ENCODE data around the gene FHOD3. TPM values are rescaled to one million over a fixed set of nuclear protein-coding genes. Genes with fewer than 3 reads are reported as not detected.

FHOD3 gene
- total RNA-seq, 1 donor from 2014 or later, result 5.6 TPM

DNA sequence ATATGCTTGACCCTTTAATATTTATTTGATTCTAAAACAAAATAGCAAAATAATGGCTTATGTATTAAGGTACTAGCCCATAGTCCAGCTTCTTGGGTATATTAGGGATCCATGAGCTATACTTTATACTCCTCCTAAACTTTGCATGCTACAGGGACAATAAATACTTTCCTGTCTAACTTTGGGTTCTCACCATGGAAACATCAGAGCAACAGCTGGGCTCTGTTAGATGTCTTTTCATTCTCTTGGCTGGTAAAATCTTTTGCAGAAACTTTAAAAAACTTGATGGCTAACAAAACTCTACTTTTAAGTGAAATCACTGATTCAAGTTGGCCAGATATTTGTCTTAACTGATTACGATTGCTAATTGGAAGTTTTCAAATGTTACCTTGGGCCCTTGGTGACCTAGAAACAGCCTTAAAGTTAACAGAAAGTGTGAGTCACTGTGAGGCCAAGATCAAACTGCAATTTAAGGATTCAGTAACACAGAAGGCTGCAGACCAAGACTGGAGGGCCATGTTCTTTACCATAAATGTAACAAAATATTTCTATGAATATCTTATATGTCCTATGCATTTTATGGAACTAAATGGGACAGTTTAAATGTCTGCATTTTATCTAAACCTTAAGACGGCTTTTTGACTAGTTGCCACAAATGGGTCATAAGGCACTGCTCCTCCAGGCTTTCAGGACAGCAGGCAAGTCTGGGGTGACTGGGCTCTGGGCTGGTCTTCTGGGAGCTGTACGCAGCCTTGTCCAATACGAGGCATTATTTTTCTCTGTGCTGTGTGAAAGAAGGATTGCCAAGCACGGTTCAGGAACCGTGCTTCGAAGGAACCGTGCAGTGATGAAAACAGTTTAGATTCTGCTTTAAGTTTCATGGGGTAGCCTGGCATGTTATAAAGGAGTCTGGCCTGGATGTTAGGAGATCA is 342.8 kb downstream of the FHOD3 start:
- TF ChIP-seq POLR2AphosphoS5 (IDR thresholded peaks at IDR 0.05; ENCODE audit: insufficient read depth in 1 of 2, low read depth in 1 of 2), result no peak
- TF ChIP-seq POLR2A (IDR thresholded peaks at IDR 0.05), result no peak
- TF ChIP-seq, protein P1, sequence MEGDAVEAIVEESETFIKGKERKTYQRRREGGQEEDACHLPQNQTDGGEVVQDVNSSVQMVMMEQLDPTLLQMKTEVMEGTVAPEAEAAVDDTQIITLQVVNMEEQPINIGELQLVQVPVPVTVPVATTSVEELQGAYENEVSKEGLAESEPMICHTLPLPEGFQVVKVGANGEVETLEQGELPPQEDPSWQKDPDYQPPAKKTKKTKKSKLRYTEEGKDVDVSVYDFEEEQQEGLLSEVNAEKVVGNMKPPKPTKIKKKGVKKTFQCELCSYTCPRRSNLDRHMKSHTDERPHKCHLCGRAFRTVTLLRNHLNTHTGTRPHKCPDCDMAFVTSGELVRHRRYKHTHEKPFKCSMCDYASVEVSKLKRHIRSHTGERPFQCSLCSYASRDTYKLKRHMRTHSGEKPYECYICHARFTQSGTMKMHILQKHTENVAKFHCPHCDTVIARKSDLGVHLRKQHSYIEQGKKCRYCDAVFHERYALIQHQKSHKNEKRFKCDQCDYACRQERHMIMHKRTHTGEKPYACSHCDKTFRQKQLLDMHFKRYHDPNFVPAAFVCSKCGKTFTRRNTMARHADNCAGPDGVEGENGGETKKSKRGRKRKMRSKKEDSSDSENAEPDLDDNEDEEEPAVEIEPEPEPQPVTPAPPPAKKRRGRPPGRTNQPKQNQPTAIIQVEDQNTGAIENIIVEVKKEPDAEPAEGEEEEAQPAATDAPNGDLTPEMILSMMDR (IDR thresholded peaks at IDR 0.05), result no peak
- Histone ChIP-seq H3K27ac (peak overlapping the region; percentile 39), H3K4me1 (peaks cover 11% of the 10 kb centered on the region), H3K4me3 (no peak overlapping the region), H3K27me3 (no peaks in the 10 kb centered on the region), H3K9me3 (no peaks in the 10 kb centered on the region), H3K36me3 (no peaks in the 10 kb centered on the region)
- DNase-seq (ENCODE audit: extremely low spot score in 2 of 2), result no peak
- intact Hi-C loops (cut with DNase I), result no loop called here

- intact Hi-C loops (cut with DNase I), result no loop called here
- Histone ChIP-seq H3K27me3 (no peaks in the 10 kb centered on the region), H3K9me3 (no peaks in the 10 kb centered on the region), H3K4me3 (no peak overlapping the region), H3K36me3 (no peaks in the 10 kb centered on the region), H3K27ac (no peak overlapping the region), H3K4me1 (peaks cover 11% of the 10 kb centered on the region)
- no peak for DNase-seq (ENCODE audit: extremely low spot score in 2 of 2)
- no peak for TF ChIP-seq POLR2AphosphoS5 (IDR thresholded peaks at IDR 0.05; ENCODE audit: insufficient read depth in 1 of 2, low read depth in 1 of 2)
- no peak for TF ChIP-seq POLR2A (IDR thresholded peaks at IDR 0.05)
- TF ChIP-seq, protein P1 (IDR thresholded peaks at IDR 0.05), result no peak
These were observed 345.5 kb downstream of the FHOD3 start for GRCh38 chr18:36643061-36643460.

DNA sequence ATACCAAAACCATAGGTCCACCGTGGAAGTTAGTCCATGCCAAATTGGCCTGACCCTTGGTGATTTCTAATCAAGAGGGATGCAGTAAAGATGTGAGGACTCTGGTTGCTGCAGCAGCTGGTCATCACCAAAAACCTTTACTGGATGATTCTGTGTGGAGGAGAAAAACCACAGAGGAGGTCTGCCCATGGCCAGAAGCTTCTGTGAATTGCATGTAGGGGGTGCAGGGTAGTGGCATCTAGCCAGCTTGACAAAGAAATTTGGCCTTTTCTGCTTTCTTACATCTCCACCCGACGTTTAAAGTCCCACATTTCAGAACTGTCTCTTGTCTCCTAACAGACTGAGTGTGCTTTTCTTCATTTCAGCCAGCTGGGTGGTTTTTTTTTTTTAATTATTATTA is 351.3 kb downstream of the FHOD3 start:
- DNase-seq (ENCODE audit: extremely low spot score in 2 of 2), result no peak
- no peak for TF ChIP-seq POLR2A (IDR thresholded peaks at IDR 0.05)
- no peak for TF ChIP-seq POLR2AphosphoS5 (IDR thresholded peaks at IDR 0.05; ENCODE audit: insufficient read depth in 1 of 2, low read depth in 1 of 2)
- TF ChIP-seq, protein P1 (IDR thresholded peaks at IDR 0.05), result no peak
- Histone ChIP-seq H3K4me3 (no peak overlapping the region), H3K4me1 (no peaks in the 10 kb centered on the region), H3K27ac (no peak overlapping the region), H3K27me3 (no peaks in the 10 kb centered on the region), H3K36me3 (no peaks in the 10 kb centered on the region), H3K9me3 (no peaks in the 10 kb centered on the region)
- intact Hi-C loops (cut with DNase I), result no loop called here

DNA sequence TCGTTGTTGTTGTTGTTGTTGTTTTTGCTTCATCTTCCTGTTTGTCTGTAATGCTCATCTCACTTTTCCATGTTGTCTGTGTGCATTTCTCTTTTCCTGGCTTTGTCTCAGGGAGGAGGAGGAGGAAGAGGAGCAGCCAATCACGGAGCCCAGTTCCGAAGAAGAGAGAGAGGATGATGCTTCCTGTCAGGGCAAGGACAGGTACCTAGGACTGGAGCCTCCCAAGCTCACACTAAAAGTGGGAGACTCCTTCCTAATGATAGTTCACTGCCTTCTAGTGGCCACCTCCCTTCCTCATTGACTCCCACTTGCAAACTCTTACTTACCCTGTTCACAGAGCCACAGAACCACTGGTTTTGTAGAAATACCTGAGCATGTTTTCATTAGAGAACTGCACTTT is 351.7 kb downstream of the FHOD3 start:
- DNase-seq (ENCODE audit: extremely low spot score in 2 of 2), result no peak

More for the DNA sequence above, 351.7 kb downstream of the FHOD3 start:
- H3K27me3 ChIP-seq, result no peaks in the 10 kb centered on the region
- H3K4me3 ChIP-seq, result no peak overlapping the region
- no peaks in the 10 kb centered on the region for H3K4me1 ChIP-seq
- no peaks in the 10 kb centered on the region for H3K9me3 ChIP-seq
- intact Hi-C loops (cut with DNase I), result no loop called here
- H3K36me3 ChIP-seq, result no peaks in the 10 kb centered on the region
- H3K27ac ChIP-seq, result no peak overlapping the region
- TF ChIP-seq POLR2AphosphoS5 (IDR thresholded peaks at IDR 0.05; ENCODE audit: insufficient read depth in 1 of 2, low read depth in 1 of 2), result no peak
- TF ChIP-seq POLR2A (IDR thresholded peaks at IDR 0.05), result no peak
- TF ChIP-seq, protein P1 (IDR thresholded peaks at IDR 0.05), result no peak
